Urinary bladder (tissue), 4 donors: Measurements from ENCODE around the gene KRT76. TPM values are rescaled to one million over a fixed set of nuclear protein-coding genes. Genes with fewer than 3 reads are reported as not detected.

Experiments
- DNase-seq: peaks from one replicate; pipeline ENCODE4 v3.0.0-alpha.2; 2015; ENCODE audit errors: extremely low spot score
- H3K27ac ChIP-seq: one replicate; pipeline ENCODE4 v1.5.1; 2013; ENCODE audit warnings: low read depth, mild to moderate bottlenecking, moderate library complexity
- H3K36me3 ChIP-seq: one replicate; pipeline ENCODE4 v1.6.1; 2013; ENCODE audit warnings: mild to moderate bottlenecking, moderate library complexity; ENCODE audit not compliant: insufficient read depth
- H3K4me1 ChIP-seq: one replicate; pipeline ENCODE4 v1.6.1; 2013; ENCODE audit warnings: mild to moderate bottlenecking, moderate library complexity; ENCODE audit not compliant: insufficient read depth
- H3K4me3 ChIP-seq: one replicate; pipeline ENCODE4 v1.5.1; 2013; ENCODE audit warnings: low read depth, low read length
- WGBS: extraction: QIAGEN DNeasy Blood & Tissue Kit; methylation state at CpG from one replicate; pipeline ENCODE4 v1.1.7; 2013; 5-methylcytosine and 5-hydroxymethylcytosine counted together
- polyA plus RNA-seq: library from polyadenylated mRNA; stranded (reverse); fragments of 200-250 nt; gene quantifications from one replicate; pipeline ENCODE4 v1.2.3, GENCODE V29; 2013
- total RNA-seq: library from RNA; depleted of rRNA; stranded (reverse); fragments of >200 nt; gene quantifications from one replicate; pipeline ENCODE4 v1.2.3, GENCODE V29; 2014
- donor health status: healthy with polysubstance abuse.
- donor health status: healthy.

KRT76 gene
- total and polyA plus RNA-seq, 2 donors: not detected

DNA sequence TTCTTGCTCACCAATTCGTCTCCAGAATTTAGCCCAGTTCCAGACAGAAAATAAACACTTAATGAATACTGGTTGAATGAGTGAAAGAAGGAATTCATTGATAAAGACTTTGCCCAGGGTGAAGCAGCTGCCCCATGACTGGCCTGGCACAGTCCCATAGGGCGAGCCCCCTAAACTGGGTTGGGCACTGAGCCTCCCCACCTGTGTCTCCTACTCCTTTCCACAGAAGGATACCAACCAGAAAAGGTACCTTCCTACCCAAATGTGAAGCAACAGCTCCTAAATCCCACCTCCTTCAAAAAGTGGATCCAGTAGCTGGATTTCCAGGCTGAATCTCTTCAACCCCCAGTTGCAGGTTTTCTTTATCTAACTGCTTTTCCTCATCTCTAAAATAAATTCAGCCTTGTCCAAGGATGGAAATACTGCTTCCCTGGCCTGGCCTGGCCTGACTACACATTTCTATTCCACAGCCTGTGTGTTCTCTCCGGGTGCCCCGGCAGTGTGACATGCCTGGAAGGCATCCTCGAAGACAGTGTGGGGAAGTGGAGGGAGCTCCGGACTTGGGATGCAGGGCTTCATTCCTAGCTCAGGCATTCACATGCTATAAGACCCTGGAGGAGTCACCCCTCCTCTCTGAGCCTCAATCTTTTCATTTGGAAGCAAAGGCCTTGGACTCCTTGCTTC, 11.2 kb upstream of the KRT76 start:
- 71% methylated on average over 6 of the region's 6 CpGs for WGBS
- Histone ChIP-seq H3K4me3 (no peak overlapping the region), H3K4me1 (no peaks in the 10 kb centered on the region), H3K27ac (no peak overlapping the region), H3K36me3 (no peaks in the 10 kb centered on the region)
- no peak for DNase-seq

DNA sequence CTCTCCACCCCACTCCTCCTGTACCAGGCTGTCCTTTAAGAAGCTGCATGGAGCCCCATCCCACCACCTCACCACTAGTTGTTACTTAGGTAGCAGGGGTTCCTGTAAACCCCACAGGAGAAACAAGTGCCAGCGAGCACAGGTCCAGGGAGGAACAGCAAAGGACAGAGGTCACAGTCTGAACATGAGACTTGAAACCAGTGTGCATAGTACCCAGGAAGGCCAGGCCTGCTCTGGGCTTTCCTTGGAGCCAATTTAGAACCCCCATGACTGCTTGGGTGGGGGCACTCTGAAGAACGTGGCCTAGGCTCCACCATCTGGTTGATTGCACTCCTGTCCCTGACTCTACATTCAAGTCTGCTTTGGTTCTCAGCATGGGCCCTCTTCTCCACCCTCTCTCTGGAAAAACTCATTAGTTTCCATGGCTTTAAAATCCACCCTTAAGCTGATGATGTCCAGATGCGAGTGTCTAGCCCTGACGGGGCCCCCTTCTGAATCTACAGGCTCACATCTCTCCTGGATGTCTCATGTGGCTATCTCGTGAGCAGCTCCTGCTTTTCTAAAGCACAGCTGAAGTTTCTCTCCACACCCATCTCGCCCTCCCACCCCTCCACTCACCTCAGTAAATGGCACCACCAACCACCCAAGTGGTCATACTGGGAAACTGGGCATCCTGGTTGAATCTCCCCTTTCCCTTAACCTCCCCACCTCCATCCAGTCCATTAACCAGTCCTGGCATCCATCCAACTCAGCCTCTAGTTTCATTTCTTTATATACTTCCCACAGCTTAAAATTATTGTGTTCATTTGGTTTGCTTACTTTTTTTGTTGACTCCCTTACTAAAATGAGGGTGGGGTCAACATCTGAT, 10.4 kb upstream of the KRT76 start:
- DNase-seq: no peak
- no peak overlapping the region for H3K4me3 ChIP-seq
- 72% methylated on average over 6 of the region's 6 CpGs for WGBS
- no peaks in the 10 kb centered on the region for H3K4me1 ChIP-seq
- no peak overlapping the region for H3K27ac ChIP-seq
- H3K36me3 ChIP-seq: no peaks in the 10 kb centered on the region

DNA sequence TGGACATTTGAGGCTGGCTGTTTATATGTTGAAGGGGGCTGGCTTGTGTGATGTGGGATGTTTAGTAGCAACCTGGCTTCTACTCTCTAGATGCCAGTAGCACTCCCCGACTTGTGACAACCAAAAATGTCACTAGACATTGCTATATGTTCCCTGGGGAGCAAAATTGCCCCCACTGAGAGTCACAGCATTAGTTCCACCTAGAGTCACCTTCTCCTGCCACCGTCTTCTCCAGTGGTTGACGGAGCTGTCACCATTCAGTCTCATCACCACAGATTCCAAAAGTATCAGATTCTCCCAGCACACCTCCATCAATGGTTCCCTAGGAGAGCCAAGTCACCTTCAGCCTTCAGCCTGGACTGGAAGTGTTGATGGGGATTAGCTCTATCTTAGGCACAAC, 7.8 kb upstream of the KRT76 start:
- no peaks in the 10 kb centered on the region for H3K36me3 ChIP-seq
- H3K4me3 ChIP-seq: no peak overlapping the region
- H3K4me1 ChIP-seq: no peaks in the 10 kb centered on the region
- no peak for DNase-seq
- H3K27ac ChIP-seq: no peak overlapping the region
- WGBS: 92% methylated on average over 3 of the region's 3 CpGs

DNA sequence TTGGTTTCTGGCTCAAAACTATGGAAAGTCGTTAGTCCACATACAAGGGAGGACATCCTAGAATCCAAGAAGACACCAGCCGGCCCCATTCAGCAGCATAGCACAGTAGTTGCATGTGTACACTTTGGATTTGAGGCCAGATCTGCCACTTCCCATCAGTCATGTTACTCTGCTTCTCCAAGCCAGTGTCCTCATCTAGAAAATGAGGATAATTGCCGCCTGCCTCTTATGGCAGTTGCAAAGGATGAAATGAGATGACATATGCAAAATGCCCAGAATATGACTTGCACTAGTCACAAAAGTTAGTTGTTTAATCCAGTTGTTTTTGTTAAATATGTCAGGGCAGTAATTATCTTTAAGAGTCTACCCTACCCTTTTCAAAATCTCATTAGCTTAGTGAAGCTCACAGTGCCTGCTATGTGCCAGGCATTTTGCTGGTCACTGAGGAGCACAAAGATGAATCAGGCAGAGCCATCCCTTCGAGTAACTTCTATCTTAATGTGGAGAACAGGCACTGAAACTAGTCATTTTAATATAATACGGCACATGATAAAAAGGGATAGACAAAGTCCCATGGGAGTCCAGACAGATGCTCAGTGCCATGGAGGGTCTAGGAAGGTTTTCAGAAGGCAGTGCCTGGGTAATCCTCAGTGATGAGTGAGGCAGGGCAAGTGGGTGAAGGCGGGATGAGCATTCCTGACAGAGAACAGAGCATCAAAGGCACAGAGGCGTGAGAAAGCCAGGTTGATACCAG, 6.6 kb upstream of the KRT76 start:
- DNase-seq: no peak
- Histone ChIP-seq H3K4me3 (no peak overlapping the region), H3K36me3 (no peaks in the 10 kb centered on the region), H3K4me1 (no peaks in the 10 kb centered on the region), H3K27ac (no peak overlapping the region)
- WGBS: 87% methylated on average over 7 of the region's 7 CpGs

DNA sequence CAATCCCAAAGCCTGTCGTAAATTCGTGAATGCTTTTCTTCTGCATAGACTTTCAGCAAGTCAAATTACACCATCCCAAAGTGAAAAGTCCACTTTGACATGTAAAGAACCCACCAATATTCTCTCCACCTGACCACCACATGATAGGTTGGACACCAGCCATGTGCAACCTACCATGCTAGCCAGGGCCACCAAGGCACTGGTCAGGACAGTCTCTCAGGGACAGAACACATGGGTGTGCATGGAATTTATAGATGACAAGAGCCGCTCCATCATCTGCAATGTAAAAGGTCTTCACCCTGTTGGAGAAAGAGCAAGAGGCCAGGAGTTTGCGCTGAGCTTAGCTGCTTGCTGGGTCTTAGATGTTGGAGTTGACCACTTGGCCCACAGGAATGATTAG, 5.4 kb upstream of the KRT76 start:
- Histone ChIP-seq H3K4me1 (no peaks in the 10 kb centered on the region), H3K27ac (no peak overlapping the region), H3K4me3 (no peak overlapping the region), H3K36me3 (no peaks in the 10 kb centered on the region)
- WGBS: 94% methylated on average over 4 of the region's 4 CpGs
- DNase-seq: no peak

DNA sequence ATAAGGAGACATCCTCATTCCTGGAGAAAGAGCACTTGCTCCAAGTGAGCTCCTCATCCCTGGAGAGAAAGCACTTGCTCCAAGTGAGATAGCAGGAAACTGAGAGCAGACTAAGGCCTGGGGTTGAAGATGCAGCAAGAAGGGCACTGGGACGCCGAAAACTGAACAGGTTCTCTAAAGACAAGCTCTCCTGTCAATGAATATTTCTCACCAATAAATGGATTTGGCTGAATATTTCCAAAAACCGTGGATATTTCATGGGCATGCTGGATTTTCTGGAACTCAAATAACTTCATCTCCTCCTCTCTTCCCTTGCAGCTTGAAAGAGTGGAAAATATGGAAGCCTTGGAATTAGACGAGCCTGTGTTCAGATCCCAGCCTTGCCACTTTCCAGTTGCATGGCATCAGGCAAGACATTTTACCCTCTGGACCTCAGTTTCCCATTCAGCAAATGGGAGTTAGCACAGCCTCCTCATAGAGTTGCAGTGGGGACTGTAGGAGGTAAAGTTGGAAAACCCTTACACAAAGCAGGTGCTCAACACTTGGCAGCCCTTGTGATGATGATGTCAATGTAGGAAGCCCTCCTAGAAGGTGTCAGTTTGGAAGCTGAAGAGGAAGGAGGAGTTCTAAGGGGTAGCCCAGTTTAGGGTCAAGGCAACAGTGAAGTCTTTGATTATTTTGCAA, 4.4 kb upstream of the KRT76 start:
- Histone ChIP-seq H3K4me1 (no peaks in the 10 kb centered on the region), H3K36me3 (no peaks in the 10 kb centered on the region), H3K27ac (no peak overlapping the region), H3K4me3 (no peak overlapping the region)
- no peak for DNase-seq
- WGBS: 82% methylated on average over 4 of the region's 4 CpGs

DNA sequence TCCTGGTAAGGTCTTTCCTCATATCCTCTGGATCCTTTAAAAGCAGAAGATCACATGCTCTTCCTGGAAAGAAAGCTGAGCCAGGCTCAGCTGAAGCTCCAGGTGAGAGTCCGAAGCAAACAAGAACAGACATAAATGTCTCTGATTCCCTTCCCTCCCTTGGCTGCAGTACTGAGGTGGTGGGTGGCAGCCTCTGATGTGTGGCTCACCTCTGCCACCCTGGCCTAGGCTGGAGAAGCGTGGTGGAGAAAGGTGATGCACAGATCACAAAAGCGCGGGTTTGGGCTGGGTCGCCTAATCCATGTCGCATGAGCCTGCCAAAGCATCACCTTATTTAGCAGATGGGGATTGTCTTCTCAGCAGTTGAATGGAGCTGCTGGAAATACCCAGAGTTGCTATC, 2.8 kb upstream of the KRT76 start:
- no peaks in the 10 kb centered on the region for H3K4me1 ChIP-seq
- H3K27ac ChIP-seq: no peak overlapping the region
- no peak overlapping the region for H3K4me3 ChIP-seq
- WGBS: 70% methylated on average over 6 of the region's 6 CpGs
- DNase-seq: no peak
- no peaks in the 10 kb centered on the region for H3K36me3 ChIP-seq

DNA sequence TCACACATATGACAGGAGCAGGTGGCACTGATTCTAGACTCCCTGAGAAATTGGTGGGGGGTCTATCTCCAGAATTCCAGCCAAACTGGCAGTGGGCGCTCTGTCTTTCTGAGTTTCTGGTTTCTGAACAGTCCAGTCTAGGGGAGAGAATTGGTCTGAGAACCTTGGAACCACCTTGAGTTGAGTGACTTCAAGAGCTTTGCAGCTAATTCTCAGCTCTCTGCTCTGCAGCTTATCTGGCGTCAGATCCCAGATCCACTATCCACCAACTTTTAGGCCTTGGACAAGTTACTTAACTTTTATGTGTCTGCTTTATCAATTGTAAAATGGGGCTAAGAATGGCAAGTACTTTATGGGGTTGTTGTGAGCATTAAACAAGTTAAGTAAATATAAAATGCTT, 1.7 kb upstream of the KRT76 start:
- Histone ChIP-seq H3K27ac (no peak overlapping the region), H3K36me3 (no peaks in the 10 kb centered on the region), H3K4me1 (no peaks in the 10 kb centered on the region), H3K4me3 (no peak overlapping the region)
- DNase-seq: no peak
- WGBS: 93% methylated on average over 2 of the region's 2 CpGs

DNA sequence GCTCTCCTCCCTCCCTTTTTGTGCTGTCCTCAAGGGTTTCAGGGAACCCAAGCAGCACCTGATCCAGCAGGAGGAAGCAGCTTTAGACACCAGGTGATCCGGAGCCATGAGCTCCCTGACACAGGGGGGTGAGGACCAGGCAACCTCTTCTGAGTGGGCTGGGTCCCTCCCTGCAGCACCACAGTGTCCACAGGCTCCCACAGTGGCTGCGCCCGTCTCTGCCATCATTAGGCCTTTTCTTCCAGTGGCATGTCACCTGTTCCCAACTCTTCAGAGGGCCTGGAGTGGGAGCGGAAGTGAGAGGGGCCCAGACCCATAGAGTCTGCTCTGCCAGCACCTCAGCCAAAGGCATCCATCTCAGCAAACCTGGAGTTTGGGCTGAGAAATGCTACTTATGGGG, 421 bp upstream of the KRT76 start:
- no peaks in the 10 kb centered on the region for H3K36me3 ChIP-seq
- 93% methylated on average over 4 of the region's 4 CpGs for WGBS
- H3K4me1 ChIP-seq: no peaks in the 10 kb centered on the region
- no peak for DNase-seq
- H3K4me3 ChIP-seq: no peak overlapping the region
- no peak overlapping the region for H3K27ac ChIP-seq

DNA sequence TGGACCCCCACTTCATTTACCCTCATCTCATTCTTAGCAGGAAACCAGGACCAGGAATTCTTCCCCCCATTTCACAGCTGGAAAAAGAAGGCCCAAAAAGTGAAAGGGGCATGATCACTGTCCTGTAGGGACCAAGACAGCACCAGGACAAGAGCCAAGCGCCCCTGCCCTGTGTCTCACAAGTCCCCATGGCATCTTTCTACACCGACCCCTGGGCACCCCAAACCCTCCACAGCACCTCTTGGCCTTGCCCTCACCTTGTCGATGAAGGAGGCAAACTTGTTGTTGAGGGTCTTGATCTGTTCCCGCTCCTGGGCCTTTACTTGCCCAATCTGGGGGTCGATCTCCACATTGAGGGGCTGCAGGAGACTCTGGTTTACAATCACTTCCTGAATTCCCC, 710 bp downstream of the KRT76 start:
- WGBS: 90% methylated on average over 5 of the region's 5 CpGs
- H3K4me1 ChIP-seq: no peaks in the 10 kb centered on the region
- no peak for DNase-seq

DNA sequence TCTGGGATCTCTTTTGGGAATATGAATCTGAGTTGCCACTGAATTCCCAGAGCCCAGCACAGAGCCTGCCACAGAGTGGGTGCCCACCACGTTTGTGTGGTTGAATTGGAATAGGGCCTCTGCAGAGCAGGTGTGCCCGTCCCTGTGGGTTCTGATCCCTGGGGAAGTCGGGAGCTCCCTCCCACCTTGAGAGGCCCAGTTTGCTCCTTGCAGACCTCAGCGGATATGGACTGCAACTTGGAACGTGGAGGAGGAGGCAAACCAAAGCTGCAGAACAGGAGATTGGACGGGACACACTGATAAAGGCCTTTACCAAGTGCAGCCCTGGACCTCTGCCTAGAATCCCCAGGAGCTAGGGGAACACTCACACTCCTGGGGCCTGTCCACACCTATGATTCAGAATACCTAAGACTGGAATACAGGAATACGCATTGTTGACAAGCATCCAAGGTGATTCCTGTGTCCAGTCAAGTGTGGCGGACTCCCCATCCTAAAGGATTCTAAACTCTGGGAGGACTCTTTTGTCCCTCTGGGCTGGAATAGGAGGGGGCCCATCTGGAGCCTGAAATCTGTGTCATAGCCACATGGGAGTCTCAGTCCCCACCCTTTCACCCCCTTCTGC, 2.4 kb downstream of the KRT76 start:
- H3K27ac ChIP-seq: no peak overlapping the region
- no peaks in the 10 kb centered on the region for H3K4me1 ChIP-seq
- 83% methylated on average over 8 of the region's 8 CpGs for WGBS
- H3K4me3 ChIP-seq: no peak overlapping the region
- no peaks in the 10 kb centered on the region for H3K36me3 ChIP-seq
- DNase-seq: no peak

More for the DNA sequence above, 710 bp downstream of the KRT76 start:
- no peak overlapping the region for H3K27ac ChIP-seq
- no peaks in the 10 kb centered on the region for H3K36me3 ChIP-seq
- no peak overlapping the region for H3K4me3 ChIP-seq

DNA sequence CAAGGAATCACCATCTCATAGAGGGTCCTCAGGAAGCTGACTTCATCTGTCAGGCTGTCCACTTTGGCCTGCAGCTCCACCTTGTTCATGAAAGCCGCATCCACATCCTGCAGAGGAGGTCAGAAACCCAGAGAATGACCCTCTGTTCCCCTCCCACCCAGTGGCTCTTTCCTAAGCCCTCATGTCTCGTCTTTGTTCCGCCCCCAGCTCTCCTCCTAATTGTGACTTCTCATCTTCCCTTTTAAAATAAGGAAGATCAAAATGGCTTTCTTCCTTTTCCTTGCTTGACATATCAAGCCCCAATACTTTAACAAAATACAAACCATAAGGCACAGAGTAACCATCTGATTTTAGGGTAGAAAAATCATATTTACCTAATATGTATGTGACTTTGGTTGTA, 4.4 kb downstream of the KRT76 start:
- no peaks in the 10 kb centered on the region for H3K36me3 ChIP-seq
- no peak for DNase-seq
- WGBS: 84% methylated on average over 3 of the region's 3 CpGs
- H3K27ac ChIP-seq: no peak overlapping the region
- no peaks in the 10 kb centered on the region for H3K4me1 ChIP-seq
- H3K4me3 ChIP-seq: no peak overlapping the region

DNA sequence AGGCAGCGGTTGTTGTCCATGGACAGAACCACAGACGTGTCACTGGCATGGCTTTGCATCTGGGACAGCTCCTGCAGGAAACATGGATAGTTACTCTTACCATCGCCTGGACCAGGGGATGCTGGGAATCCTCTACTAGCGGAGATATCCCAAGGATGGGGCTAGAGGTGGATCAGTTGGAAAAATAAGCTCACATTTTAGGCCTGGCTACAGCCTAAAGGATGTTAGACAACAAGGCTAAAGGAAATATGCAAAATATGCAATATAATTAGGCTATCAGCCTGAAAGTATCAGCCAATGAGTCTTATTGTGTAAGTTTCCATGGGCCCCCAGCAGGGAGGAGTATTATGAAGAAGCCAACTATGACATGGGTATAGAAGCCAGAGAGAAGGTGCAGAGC, 5.0 kb downstream of the KRT76 start:
- Histone ChIP-seq H3K36me3 (no peaks in the 10 kb centered on the region), H3K4me3 (no peak overlapping the region), H3K27ac (no peak overlapping the region), H3K4me1 (no peaks in the 10 kb centered on the region)
- DNase-seq: no peak
- 85% methylated on average over 4 of the region's 4 CpGs for WGBS
